ENCODE results near the gene PTPRN.

Gene PTPRN

DNA sequence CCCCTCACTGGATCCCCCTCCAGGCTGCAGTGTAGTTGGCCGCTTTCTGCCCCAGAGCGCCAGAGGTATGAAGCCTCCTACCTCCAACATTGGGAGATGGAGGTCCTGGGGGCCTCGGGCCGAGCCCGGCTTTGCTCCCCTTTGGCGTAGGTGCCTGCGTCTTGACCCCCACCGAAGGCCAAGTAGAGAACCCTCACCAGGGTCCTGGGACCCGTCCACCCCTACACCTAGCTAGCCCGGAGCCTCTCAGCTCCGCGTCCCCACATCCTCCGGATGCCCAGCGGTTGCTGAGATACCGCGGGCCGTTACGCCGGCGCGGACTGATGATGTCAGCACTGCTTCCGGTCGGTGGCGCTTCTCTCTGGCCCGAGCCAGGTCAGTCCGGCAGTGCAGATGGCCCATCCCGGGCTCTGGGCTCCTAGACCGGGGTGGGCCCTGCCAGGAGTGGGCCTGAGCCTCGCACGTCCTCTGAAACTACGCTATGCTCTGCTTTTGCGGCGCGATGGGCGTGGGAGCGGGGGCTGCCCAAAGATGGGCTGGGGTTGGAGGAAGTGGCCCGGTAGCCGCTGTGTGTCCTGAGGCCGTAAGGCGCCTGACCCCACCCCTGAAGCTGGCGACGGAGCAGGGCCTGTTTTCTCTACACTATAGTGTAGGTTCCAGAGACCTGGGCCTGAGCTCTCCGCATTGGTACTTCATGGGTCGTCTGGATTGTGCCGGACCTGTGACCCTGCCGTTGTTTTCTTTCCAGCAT lies 63.9 kb downstream of the PTPRN start, which contains the start of the genes GLB1L and STK16:
GLB1L (minus strand) TSS at position 297 of the 751 bp plus-strand sequence. CDS start 1,871 bp downstream, outside the sequence.
STK16 (plus strand) TSS at position 332 of the 751 bp plus-strand sequence. CDS start 521 bp downstream, outside the sequence.
- DNase-seq (ENCODE audit: low read depth) = peak; percentile 95

DNA sequence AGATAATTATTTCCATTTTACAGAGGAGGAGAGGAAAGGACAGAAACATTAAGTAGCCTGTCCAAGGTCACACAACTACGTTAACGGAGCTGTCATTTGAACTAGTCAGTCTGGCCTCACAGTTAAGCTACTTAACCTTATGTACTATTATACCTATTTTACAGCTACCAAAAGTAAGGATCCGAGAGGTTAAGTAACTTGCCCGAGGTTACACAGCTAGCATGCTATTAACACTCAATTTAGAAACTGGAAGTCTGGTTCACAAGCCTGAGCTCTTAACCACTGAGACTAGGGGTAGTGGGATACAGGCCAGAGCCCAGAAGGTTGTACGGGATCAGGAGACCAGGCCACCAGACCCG lies 64.4 kb downstream of the PTPRN start:
- DNase-seq (ENCODE audit: low read depth) = no peak

DNA sequence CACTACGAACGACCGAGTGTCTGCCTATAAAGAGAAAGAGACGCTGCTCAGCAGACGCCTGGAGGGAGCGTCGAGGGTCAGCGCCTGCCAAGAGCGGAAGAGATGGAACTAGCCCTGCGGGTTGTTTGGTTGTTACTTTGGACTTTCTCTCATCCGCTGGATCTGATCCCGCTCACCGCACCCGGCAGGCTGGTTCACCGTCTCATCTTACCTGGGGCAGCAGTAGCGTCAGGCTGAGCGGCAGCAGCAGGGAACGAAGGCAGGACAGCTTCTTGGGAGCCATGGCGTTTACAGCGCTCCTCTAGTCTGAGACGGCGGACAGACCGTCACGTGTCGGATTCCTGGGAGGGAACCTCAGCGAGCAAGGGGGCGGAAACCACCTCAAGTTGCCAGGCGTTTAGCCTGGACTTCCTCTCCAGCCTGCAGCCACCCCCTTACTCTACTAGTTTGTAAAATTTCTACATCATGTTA lies 65.9 kb downstream of the PTPRN start:
- DNase-seq (ENCODE audit: low read depth) = no peak
